Loucy (cell line): ENCODE data around the gene SMARCAD1.

Experiments used
- CTCF ChIP-seq: fragments of 200-600 bp; sonication (generic); conservative IDR thresholded peaks from 2 replicates; pipeline ENCODE4 v1.5.1; 2014; ENCODE audit warnings: mild to moderate bottlenecking, antibody characterized with exemption, low read length
- EZH2phosphoT487 ChIP-seq: fragments of 200-600 bp; IDR thresholded peaks from 2 replicates; pipeline ENCODE4 v1.6.1; 2018; ENCODE audit warnings: antibody characterized with exemption, mild to moderate bottlenecking, moderate library complexity, borderline replicate concordance

- TF ChIP-seq CTCF (no peak), EZH2phosphoT487 (no peak)
Measured at GRCh38 chr4:94221916-94222315, 14.3 kb downstream of the SMARCAD1 start.
